GM18517 (cell line): ENCODE measurements around the gene SERAC1.

ENCODE experiments used
- ATAC-seq: cut with Tn5 transposase; IDR thresholded peaks from one replicate; pipeline ENCODE4 v1.9.1; 2021; ENCODE audit warnings: mild to moderate bottlenecking, moderate library complexity; ENCODE audit not compliant: unreplicated experiment

Gene SERAC1

GRCh38 chr6:158083455-158084325 is 84.4 kb downstream of the SERAC1 start:
- ATAC-seq, result no peak

GRCh38 chr6:158081657-158081935 is 86.5 kb downstream of the SERAC1 start:
- ATAC-seq, result no peak

DNA sequence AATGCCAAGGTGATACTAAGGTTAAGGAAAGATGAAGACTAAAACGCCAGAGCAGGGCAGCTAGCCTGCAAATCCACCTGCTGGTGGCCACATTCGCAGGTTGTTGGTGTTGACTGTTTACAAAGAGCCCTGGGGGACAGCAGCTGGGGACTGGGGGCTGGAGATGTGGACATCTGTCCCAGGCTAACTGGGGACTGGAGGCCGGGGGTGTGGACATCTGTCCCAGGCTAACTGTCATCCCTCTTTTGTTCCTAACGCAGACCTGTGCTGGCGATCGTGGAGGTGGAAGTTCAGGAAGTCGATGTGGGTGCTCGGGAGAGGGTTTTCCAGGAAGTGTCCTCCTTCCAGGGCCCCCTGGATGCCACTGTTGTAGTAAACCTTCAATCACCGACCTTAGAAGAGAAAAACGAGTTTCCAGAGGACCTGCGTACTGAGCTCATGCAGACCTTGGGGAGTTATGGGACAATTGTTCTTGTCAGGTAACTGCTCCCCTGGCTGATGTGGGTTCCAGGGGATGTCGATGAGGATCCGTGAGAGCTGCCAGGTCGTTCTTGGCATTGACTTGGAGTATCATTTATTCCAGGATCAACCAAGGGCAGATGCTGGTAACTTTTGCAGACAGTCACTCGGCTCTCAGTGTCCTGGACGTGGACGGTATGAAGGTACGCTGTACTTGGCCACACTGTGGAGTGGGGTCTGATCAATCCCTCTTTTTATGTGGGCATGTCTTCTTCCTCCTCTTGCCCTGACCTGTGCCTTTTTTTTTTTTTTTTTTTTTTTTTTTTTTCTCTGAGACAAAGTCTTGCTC is 87.0 kb downstream of the SERAC1 start:
- no peak for ATAC-seq

GRCh38 chr6:158078320-158078719 is 89.7 kb downstream of the SERAC1 start:
- ATAC-seq, result no peak

DNA sequence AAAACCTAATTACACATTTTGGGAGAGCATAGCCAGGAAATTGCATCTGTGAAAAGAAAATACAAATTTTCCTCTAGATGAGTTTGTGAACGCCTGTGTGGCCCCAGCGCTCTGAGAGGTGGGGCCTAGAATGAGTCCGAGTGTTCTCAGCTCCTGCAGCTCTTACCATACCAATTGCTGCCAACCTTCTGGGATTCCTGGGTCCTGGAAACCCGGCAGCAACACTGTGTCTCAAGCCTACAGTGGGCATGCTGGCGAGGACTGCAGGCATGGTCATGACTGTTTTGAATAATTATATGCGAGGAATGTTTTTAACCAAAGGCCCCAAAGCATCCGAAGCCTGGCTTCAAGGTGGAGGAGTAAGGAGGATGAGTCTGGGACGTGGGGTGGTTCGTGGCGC is 90.4 kb downstream of the SERAC1 start:
- no peak for ATAC-seq

- no peak for ATAC-seq
Observed at GRCh38 chr6:158076548-158076947, 91.5 kb downstream of the SERAC1 start.

DNA sequence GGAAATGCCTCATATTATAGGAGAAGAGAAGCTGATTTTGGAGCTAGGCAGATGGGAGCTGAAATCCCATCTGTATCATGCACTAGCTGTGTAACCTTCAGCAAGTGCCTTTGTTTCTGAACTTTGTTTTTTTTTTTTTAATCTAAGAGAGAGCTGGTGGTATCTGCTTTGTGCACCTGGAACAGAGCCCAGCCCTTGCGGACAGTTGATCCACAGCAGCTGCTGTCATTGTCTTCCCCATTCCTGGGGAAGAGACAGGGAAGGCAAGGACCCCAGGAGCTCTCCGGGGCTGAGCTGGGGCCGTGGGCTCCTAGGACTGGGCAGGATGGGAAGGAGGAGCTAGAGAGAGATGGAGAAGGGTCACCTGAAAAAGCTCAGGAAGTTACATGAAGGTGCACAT is 94.3 kb downstream of the SERAC1 start:
- no peak for ATAC-seq

- ATAC-seq, result no peak
Observed at GRCh38 chr6:158072083-158072721, 95.9 kb downstream of the SERAC1 start.

GRCh38 chr6:158071121-158072082 is 96.7 kb downstream of the SERAC1 start:
- ATAC-seq, result no peak

GRCh38 chr6:158070513-158070912 is 97.5 kb downstream of the SERAC1 start:
- ATAC-seq, result no peak

GRCh38 chr6:158069800-158070195 is 98.3 kb downstream of the SERAC1 start:
- no peak for ATAC-seq

GRCh38 chr6:158068893-158069799 is 98.9 kb downstream of the SERAC1 start:
- no peak for ATAC-seq

DNA sequence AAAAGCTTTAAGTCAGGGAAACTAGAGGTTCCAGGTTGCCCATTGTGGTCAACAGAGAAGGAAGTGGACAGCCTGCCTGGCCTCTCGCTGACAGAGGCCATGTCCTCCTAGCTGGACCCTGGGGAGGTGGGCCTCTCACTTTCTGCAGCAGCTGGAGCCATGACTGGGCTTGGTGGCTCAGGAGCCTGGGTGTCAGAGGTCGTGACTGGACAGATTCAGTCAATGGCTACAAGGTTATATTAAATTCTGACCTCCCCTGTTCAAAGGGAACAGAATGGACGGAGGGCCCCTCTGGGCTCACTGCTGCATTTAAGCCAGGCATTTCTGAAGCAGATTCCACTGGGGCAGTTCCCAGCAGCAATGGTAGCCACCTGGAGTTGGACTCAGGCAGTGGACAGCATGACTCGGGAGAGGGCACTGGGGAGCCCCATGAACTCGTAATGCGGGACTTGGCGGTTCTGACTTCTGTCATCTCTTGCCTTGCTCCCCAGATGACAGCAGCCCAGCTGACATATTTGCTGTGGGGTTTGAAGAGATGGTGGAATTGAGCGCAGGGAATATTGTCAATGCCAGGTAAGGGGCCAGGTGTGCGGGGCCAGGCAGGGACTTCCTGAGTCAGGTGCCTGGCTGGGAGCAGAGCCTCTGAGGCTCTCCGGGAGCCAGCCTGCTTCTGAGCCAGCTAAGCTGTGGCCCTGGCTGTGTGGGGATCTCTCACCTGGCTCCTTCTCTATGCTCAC is 99.7 kb downstream of the SERAC1 start:
- ATAC-seq, result no peak

DNA sequence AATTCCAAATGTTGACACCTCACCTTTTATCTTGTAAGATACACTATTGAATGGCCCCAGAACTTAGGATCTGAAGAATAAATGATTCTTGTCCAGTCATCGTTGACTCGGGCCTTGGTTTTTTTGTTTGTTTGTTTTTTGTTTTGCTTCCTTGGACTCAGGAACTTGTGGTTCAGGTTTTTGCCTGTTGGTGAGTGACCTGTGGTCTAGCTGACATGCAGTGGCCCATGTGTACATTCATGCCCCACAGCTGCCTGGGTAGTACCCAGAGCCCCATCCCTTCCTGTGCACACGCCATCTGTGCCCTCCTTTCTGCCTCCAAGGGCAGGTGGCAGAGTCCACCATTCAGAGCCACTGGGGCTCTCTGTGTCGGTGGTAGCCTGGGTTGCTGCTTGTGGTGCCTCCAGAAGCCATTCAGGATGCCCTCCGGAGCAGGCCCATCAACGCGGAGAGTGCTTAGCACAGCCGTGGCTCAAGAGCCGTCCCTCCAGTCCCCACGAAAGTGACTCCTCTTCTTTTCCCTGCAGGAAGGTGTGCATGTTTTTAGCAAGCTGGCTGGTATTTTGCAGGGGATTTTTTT is 100.5 kb downstream of the SERAC1 start:
- ATAC-seq, result no peak

GRCh38 chr6:158066136-158066781 is 101.8 kb downstream of the SERAC1 start:
- no peak for ATAC-seq

DNA sequence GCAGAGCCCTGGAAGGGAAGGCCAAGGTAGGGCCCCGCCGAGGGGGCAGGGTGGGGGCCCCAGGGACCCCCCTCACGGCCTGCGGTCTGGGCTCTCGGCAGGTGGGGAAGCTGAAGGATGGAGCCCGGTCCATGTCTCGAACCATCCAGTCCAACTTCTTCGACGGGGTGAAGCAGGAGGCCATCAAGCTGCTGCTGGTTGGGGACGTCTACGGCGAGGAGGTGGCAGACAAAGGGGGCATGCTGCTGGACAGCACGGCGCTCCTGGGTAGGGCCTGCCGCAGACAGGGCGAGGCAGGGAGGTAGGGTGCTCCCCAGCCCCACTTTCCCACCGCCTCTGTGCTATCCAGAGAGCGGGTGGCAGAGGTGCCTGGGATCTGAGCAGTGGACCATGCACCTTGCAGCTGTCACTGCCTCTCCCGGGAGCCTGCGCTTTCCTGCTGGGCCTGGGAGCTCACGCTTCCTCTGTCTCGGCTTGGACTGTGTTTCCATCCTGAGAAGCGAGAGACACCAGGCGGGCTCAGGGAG is 103.3 kb downstream of the SERAC1 start:
- ATAC-seq, result no peak

DNA sequence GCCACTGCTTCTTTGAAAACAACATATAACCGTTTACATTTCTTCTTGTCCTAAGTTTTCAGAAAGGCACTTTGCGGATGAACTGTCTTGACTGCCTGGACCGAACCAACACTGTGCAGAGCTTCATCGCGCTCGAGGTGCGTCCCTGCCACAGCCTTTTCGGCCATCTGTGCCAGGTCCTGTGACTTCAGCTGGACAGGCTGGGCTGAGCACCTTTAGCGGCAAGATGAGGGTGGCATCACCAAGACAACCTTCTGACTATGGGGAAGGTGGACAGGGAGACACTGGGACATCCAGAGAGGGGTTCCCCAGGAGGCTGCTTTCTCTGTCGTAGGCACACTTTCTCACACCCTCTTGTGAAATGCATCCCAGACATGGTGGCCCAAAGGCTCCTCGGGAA is 104.3 kb downstream of the SERAC1 start:
- no peak for ATAC-seq
